HL-60 (cell line): ENCODE measurements around the gene BANP.

Experiments used
- DNase-seq, 2 experiments: peaks; one replicate each; pipeline ENCODE4 v3.0.0-alpha.2; 2010 to 2020; ENCODE audit warnings: low read depth in 1 of 2, low spot score in 1 of 2
- H3K27ac ChIP-seq: fragments of 250-450 bp; sonication (Bioruptor Pico); replicated peaks from 2 replicates; pipeline ENCODE4 v1.5.1; 2020; ENCODE audit warnings: mild to moderate bottlenecking, moderate library complexity
- H3K27me3 ChIP-seq: fragments of 250-450 bp; sonication (Bioruptor Pico); 2 replicates; pipeline ENCODE4 v1.5.1; 2021; ENCODE audit warnings: mild to moderate bottlenecking, moderate library complexity; ENCODE audit not compliant: insufficient read depth, poor library complexity, severe bottlenecking
- H3K4me3 ChIP-seq: replicated peaks from 2 replicates; pipeline ENCODE4 v1.5.1; 2011; ENCODE audit warnings: mild to moderate bottlenecking, control low read depth, low read length; ENCODE audit not compliant: insufficient read depth
- CTCF ChIP-seq: IDR thresholded peaks from one replicate; pipeline ENCODE4 v1.5.1; 2011; ENCODE audit warnings: low read length, control low read depth, inconsistent platforms; ENCODE audit not compliant: insufficient read depth
- GABPA ChIP-seq: IDR thresholded peaks from 2 replicates; pipeline ENCODE4 v1.6.1; 2012; ENCODE audit warnings: low read depth
- POLR2AphosphoS5 ChIP-seq: IDR thresholded peaks from 2 replicates; pipeline ENCODE4 v1.6.1; 2012; ENCODE audit warnings: low read depth
- SPI1 ChIP-seq: IDR thresholded peaks from 2 replicates; pipeline ENCODE4 v1.6.1; 2012; ENCODE audit warnings: low read depth, mild to moderate bottlenecking, borderline replicate concordance
- TF ChIP-seq, protein P1 (sequence below): IDR thresholded peaks from 2 replicates; pipeline ENCODE4 v1.6.1; 2012; ENCODE audit warnings: low read depth; ENCODE audit not compliant: insufficient replicate concordance

BANP gene

DNA sequence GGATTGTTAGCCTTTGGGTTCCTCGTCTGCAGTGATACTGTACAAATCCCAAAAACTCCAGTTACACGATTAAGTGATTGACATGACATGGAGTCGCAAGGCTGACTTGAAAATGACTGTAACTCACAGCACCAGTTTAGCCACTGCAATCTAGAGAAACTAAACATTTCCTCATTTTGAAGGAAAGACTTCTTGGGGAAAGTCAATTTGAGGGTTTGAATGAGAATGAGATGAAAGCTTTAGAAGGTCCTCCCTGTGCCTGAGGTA is 4.8 kb downstream of the BANP start:
- no peak overlapping the region for H3K4me3 ChIP-seq
- DNase-seq, result no peak
- H3K27me3 ChIP-seq, result no peaks in the 10 kb centered on the region
- no peak overlapping the region for H3K27ac ChIP-seq
- no peak for TF ChIP-seq POLR2AphosphoS5
- TF ChIP-seq CTCF, result no peak
- TF ChIP-seq, protein P1, sequence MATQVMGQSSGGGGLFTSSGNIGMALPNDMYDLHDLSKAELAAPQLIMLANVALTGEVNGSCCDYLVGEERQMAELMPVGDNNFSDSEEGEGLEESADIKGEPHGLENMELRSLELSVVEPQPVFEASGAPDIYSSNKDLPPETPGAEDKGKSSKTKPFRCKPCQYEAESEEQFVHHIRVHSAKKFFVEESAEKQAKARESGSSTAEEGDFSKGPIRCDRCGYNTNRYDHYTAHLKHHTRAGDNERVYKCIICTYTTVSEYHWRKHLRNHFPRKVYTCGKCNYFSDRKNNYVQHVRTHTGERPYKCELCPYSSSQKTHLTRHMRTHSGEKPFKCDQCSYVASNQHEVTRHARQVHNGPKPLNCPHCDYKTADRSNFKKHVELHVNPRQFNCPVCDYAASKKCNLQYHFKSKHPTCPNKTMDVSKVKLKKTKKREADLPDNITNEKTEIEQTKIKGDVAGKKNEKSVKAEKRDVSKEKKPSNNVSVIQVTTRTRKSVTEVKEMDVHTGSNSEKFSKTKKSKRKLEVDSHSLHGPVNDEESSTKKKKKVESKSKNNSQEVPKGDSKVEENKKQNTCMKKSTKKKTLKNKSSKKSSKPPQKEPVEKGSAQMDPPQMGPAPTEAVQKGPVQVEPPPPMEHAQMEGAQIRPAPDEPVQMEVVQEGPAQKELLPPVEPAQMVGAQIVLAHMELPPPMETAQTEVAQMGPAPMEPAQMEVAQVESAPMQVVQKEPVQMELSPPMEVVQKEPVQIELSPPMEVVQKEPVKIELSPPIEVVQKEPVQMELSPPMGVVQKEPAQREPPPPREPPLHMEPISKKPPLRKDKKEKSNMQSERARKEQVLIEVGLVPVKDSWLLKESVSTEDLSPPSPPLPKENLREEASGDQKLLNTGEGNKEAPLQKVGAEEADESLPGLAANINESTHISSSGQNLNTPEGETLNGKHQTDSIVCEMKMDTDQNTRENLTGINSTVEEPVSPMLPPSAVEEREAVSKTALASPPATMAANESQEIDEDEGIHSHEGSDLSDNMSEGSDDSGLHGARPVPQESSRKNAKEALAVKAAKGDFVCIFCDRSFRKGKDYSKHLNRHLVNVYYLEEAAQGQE, result no peak
- peak; percentile 21; the same call in 1 of the 2 replicates for TF ChIP-seq SPI1
- TF ChIP-seq GABPA, result no peak

DNA sequence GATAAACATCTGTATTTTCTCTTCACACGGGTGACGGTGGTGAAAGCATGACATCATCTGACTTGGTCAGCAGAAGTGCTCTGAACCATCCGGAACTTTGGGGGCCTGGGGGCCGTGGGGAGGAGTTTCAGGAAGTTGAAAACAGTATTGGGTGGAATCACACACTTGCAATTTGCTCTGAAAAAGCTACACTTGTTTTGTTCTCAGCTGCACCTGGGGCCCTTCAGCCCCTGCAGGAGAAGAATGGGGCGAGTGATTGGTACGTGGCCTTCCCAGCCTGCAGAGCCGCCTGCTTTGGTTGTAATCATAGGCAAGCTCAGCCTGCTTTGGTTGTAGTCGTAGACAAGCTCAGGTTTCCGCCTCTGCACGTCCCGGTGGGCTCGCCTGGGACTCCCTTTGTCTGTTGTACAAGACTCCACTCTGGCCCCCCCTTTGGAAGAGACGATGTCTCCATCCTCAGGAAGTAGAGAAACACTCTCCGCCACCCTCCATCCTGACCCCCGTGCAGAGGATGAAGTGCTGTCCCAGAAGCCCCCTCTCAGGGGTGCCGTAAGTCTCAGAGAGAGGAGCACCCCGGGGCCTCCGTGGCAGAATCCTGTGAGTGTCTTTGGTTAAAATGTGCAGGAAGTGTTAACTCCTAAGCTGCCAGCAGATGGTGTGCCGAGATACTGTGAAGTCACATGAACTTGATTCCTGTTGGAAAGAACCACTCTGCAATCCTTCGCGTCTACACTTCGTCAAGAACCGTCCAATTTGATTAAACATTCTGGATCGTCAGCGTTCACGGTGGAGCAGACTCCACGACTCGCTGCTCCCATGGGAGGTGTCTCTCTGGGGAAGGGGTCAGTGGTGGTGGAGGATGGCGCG is 5.4 kb downstream of the BANP start:
- no peaks in the 10 kb centered on the region for H3K27me3 ChIP-seq
- DNase-seq, result peak in 1 of 2 experiments; percentile 47
- H3K4me3 ChIP-seq, result no peak overlapping the region
- TF ChIP-seq, protein P1, result no peak
- TF ChIP-seq GABPA, result no peak
- TF ChIP-seq CTCF, result no peak
- TF ChIP-seq SPI1, result no peak
- no peak for TF ChIP-seq POLR2AphosphoS5
- H3K27ac ChIP-seq, result no peak overlapping the region

DNA sequence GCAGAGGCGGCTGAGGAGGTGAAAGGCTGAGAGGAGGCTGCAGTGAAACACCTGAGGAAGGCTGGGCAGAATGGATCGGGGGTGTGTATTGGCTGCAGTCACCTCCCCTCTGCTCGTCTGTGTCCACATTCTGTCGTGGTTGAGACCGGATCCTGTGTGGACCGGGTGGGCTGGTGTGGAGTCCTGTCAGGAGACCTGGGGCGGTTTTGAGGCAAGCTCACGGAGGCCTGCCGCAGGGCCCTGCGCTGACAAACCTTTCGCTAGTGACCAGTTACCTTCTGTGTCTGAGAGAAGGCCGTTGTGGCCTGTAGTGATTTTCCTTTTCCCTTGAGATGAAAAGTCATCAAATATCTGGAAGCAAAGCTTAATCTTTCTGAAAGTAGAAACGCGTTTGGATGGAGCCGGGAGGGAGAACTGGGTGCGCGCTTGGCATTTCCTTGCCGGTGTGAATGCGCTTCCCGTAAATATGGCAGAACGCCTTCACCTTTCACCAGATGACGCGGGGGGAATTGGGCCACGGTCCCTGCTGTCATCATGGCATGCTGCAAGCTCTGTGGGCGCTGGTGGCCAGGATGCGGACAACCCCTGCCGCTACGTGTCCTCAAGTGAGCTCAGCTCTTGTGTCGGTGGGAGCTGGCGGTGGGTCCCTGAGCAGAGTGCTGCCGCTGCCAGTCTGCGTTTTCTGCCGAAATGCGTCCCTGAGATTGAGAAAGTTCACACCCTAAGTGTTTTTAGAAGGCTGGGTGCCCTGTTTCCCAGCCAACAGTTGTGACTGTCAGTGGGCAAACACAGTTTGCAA is 6.3 kb downstream of the BANP start:
- Histone ChIP-seq H3K27me3 (no peaks in the 10 kb centered on the region), H3K27ac (no peak overlapping the region), H3K4me3 (no peak overlapping the region)
- TF ChIP-seq, protein P1, result no peak
- TF ChIP-seq SPI1, result no peak
- TF ChIP-seq POLR2AphosphoS5, result no peak
- no peak for TF ChIP-seq CTCF
- no peak for TF ChIP-seq GABPA
- DNase-seq, result no peak
